HG02588 (cell line): ENCODE measurements around the gene HOMEZ.
A peak's percentile ranks its signal among the peaks of the same experiment; 100 is the strongest.
"Not testable (repeated sequence)": the region's sequence is repeated elsewhere in the genome, so short reads cannot be mapped to it uniquely, and the experiment has no call there.

Experiments used
- ATAC-seq: cut with Tn5 transposase; IDR thresholded peaks from one replicate; pipeline ENCODE4 v1.9.1; 2021; ENCODE audit warnings: mild to moderate bottlenecking, moderate library complexity; ENCODE audit not compliant: unreplicated experiment

The HOMEZ gene

DNA sequence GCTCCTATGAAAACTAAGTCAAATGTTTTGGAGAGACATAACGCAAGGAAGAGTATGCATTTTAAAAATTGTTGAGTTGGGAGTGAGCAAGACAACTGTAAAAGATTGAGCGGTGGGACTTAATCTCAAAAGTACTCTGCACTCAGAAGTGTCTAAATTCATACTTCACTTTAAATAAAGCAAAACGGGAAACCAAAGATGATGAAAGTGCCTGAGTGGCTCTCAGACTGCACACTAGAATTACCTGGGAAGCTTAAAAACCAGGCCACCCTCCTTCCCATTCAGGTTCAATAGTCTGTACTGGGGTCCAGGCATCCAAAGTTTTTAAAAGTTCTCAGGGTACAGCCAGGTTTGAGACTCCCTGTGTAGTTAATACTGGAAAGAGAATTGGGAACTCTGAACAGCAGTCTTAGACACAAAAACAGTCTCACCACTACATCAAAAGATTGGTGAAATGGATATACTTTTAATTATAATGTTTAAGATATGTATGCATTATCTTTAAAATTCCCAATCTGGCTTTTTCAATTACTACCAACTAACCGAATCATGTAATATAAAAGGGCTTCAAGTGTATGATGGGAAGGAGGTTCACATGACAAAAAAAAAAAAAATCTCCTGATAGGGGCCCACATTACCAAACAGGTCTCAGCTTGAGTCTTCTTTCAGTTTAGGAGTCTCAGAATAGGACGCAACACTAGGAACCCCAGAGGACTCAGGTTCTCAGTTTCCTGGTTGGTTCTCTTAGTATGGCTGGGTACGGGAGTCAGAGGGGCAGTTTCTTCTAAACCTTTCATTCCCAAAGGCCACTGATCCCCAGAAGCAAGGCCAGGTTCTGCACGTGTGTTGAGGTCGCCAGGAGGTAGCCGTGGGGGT is 1.0 kb downstream of the HOMEZ start:
- ATAC-seq: no peak

DNA sequence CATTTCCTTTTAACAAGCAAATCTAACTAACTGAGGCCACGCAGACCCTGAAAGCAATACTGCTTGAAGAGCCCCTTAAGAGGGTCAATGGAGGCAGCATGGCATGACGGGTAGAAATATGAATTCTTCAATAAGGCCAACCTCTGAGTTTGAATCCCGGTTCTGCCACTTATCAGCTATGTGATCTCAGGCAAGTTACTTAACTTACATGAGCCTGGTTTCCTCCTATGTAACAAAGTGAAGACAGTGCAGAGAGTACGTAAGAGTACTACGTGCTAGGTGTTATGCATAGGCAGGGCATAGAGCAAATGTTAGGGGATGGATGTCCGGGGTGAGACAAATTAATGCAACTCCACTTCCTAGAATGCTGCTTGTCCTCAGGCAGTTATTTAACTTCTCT is 4.7 kb downstream of the HOMEZ start:
- ATAC-seq: no peak

- not testable (repeated sequence) for ATAC-seq
Observed at GRCh38 chr14:23277928-23278327, 8.0 kb downstream of the HOMEZ start.

- no peak for ATAC-seq
Observed at GRCh38 chr14:23277189-23277588, 8.7 kb downstream of the HOMEZ start.

GRCh38 chr14:23275412-23275811 is 10.5 kb downstream of the HOMEZ start:
- ATAC-seq: no peak

DNA sequence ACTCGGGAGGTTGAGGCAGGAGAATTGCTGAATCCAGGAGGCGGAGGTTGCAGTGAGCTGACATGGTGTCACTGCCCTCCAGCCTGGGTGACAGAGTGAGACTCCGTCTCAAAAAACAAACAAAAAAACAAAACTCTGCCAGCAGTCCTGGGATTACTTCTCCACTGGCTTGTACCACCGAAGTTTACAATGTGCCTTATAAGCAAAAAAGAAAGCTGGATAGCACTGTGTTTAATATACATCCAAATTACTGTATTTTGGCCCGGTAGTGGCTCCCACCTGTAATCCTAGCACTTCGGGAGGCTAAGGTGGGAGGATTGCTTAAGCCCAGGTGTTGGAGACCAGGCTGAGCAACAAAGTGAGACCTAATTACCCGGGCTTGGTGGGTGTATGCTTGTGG is 16.7 kb downstream of the HOMEZ start:
- no peak for ATAC-seq

DNA sequence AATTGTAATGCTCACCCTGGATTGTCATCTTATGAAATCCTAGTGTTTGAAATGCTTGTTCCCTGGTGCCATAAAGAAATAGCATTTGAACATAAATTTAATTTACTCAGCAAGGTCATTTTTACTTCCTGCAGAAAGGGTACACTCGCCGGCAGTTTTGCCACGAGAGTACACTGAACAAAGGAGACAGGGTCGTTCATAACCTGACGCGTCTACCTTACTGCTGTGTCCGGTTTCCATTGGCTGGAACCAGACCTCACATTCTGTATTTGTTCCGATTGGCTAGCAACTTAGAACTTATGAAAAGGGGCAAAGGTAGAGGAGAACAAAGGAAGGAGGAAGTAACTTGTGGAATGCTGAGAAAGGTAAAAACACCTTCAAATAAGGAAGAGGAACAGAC is 25.1 kb downstream of the HOMEZ start:
- ATAC-seq: not testable (repeated sequence)

DNA sequence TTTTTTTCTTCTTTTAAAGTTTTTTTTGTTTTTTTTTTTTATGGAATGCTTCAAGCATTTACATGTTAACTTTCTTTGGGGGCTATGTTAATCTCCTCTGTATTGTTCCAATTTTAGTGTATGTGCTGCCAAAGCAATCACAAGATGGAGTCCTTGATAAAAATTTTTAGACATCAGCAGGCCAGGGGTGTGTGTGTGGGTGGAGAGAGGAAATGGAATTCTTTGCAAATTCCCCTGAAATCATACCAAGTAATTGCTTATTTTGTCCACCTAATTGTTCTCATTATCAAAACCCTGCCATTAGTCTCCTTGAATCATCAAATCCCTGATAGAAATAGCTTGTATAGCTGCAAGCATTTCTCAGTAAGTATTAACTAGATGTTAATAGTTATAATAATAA is 26.5 kb downstream of the HOMEZ start:
- no peak for ATAC-seq

- no peak for ATAC-seq
Observed at GRCh38 chr14:23258256-23258655, 27.7 kb downstream of the HOMEZ start.

DNA sequence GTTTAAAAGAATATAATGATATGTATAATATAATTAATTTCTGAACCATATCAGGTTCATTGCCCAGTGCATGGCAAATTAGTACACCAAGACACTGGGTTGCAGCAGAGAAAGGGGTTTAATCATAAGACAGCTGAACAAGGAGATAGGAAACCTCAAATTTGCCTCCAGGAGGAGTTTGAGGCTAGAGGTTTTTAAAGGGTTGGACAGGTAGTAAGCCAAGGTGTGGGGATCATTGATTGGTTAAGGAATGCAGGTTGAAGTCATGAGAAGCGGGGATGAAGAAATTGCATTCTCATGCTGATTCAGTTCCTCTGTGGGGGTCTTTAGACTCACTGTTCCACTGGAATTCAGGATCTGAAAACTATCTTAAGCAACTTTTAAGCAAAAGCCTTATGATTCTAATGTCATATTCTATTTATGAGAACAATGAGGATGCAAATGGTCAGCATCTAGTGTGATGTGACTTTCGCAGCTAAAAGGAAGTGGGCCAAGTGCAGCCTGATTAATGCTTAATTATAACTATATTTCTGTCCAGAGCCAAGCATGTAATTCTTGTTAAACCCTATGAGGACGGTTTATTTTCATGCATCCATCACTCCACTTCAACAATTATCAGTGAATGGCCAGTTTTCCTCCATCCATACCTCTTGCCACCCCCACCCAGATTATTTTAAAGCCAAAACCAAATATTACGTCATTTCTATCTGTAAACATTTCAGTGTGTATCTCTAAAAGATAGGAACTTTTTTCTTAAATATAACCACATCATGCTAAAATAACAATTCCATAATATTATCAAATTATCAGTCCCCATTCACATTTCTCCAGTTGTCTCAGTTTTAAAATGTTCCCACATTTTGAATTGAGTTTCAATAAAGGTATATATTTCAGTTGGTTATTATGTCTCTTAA is 33.3 kb downstream of the HOMEZ start:
- no peak for ATAC-seq

GRCh38 chr14:23252006-23252405 is 33.9 kb downstream of the HOMEZ start:
- ATAC-seq: no peak

DNA sequence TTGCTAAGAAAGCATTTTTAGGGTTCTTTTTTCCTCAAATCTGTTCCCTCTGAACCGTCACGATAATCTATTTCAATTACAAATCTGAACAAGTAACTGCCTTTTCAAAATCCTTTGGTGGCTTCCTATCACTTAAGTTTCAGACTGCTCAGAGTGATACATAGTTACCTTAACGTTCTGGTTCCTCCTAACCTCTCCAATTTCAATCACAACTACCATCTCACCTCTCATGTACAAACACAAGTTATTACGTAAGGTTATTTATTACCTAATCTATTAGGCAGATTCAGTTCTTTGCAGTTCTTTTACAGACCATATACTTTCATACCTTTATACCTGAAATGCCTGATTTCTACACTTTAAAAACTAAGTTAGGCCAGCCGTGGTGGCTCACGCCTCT is 36.1 kb downstream of the HOMEZ start:
- ATAC-seq: no peak

GRCh38 chr14:23248601-23249000 is 37.3 kb downstream of the HOMEZ start:
- no peak for ATAC-seq

- no peak for ATAC-seq
Observed at GRCh38 chr14:23245282-23245681, 40.6 kb downstream of the HOMEZ start.

- ATAC-seq: no peak
Observed at GRCh38 chr14:23243066-23243465, 42.9 kb downstream of the HOMEZ start.

GRCh38 chr14:23242076-23242475 is 43.9 kb downstream of the HOMEZ start:
- ATAC-seq: no peak

DNA sequence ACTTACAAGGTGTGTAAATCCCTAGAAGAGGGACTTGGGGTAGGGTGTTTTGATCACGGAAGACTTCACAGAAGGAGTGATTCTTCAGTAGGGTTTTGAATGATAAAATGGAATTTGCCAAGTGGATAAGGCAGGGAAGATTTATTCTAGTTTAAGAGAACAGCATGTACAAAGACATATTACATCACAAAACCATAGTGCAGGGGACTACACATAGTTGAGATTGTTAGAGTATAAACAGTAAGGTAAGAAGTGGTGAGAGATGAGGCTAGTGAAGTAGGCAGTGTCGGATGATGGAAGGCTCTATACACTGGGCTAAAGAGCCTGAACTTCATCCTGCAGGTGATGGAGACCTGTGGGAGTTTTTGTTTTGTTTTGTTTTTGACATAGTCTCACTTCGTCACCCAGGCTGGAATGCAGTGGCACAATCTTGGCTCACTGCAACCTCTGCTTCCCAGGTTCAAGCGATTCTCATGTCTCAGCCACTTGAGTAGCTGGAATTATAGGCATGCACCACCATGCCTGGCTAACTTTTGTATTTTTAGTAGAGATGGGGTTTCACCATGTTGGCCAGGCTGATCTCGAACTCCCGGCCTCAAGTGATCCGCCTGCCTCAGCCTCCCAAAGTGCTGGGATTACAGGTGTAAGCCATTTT is 44.7 kb downstream of the HOMEZ start:
- ATAC-seq: not testable (repeated sequence)

GRCh38 chr14:23240661-23241060 is 45.3 kb downstream of the HOMEZ start:
- ATAC-seq: no peak

DNA sequence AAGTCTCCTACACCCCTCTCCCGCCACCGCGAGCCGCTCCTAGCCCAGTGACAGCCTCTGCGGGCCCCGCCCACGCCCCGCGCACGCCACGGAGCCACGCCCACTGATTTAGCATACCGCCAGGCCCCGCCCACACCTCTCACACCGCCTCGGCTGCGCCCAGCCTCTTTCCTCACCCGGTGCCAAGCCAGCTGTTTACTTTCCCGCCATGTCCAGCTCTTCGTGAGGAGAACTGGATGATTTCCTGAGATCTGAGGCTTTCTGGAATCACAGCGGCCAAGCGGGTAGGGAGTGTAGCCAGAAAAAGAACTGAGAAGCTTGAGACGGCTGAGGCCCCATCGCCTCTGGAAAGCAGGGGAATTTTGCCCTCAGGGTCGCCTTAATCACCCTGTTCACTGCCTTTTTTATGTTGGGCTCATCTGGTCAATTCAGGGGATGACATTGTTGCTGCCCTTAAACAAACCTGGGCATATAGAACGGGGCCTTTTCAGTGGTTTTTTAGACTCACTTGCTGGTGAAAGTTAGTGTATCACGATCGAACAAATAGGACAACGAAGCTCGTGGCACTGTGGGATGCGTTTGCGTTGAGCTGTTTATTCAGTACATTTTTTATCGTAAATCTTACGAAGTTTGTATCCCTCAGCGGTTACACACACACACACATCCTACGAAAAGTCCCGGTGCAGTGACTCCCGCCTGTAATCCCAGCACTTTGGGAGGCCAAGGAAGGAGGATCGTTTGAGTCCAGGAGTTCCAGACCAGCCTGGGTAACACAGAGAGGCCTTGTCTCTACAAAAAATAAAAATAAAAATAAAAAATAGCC is 47.9 kb downstream of the HOMEZ start, which contains the start of gene RNF212B:
Gene RNF212B (plus strand): TSS at position 165 of the 823 bp plus-strand sequence. CDS start 2,410 bp downstream, outside the sequence.
- ATAC-seq: peak; percentile 57

GRCh38 chr14:23232241-23232808 is 53.6 kb downstream of the HOMEZ start:
- ATAC-seq: not testable (repeated sequence)
